GM10266 (cell line): ENCODE results near the gene NAGA.
"Not testable (repeated sequence)": the region's sequence is repeated elsewhere in the genome, so short reads cannot be mapped to it uniquely, and the experiment has no call there.

Source experiments
- DNase-seq: peaks from one replicate; pipeline ENCODE4 v3.0.0; 2012; ENCODE audit errors: extremely low spot score
- CTCF ChIP-seq: IDR thresholded peaks from 2 replicates; pipeline ENCODE4 v1.5.1; 2012; ENCODE audit warnings: mild to moderate bottlenecking, low read depth; ENCODE audit not compliant: control insufficient read depth, insufficient read depth; ENCODE audit errors: missing control alignments

The NAGA gene

GRCh38 chr22:42070517-42071422 lies at the start of gene NAGA:
Gene NAGA (minus strand): TSS chr22:42070812. CDS start chr22:42070297, 515 bp downstream.
- no peak for TF ChIP-seq CTCF

GRCh38 chr22:42116848-42117424 lies 46.3 kb upstream of the NAGA start:
- TF ChIP-seq CTCF = no peak
- no peak for DNase-seq

More at GRCh38 chr22:42070517-42071422, at the start of gene NAGA:
- DNase-seq = peak; percentile 97

DNA sequence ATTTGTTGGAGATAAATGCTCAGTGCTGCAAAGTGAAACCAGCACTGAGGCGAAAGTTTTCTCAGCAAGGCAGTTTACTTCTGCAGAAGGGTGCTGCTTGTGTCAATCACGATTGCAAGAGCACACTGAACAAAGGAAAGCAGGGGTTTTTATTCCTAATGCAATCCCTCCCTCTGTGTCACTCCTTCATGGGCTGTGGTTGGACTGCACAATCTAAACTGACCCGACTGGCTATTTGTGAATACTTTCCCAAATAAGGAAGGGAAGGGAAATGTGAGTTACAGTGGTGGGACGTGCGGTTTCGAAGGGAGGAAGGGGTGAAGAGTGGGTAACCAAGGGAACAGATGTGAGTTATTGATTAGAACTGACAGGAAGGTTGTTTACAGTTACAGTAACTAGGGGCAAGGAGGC lies 44.8 kb upstream of the NAGA start:
- not testable (repeated sequence) for DNase-seq

- DNase-seq = no peak
- TF ChIP-seq CTCF = no peak
Observed at GRCh38 chr22:42114721-42115120, 44.1 kb upstream of the NAGA start.

- TF ChIP-seq CTCF = peak; percentile 9
- DNase-seq = not testable (repeated sequence)
Observed at GRCh38 chr22:42112793-42113192, 42.2 kb upstream of the NAGA start.

- DNase-seq = no peak
- no peak for TF ChIP-seq CTCF
Observed at GRCh38 chr22:42111798-42112197, 41.2 kb upstream of the NAGA start.

DNA sequence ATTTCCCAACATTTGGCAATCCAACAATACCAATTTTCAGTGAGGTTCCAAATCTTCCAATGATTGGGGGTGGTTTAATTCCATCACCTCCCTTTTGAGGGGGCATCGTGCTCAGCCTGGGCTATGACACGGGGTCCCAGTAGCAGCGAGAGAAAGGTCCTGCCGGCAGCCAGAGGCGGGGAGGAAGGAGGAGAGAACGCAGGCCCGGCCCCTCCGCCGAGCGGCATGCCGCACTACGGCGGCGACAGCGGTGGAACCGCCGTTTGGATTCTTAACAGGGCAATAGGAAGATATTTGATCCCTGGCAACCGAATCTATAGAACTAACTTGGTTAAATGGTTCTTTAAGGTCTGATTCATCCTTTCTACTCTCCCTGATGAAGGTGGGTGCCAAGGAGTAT lies 38.2 kb upstream of the NAGA start:
- no peak for TF ChIP-seq CTCF
- DNase-seq = no peak

DNA sequence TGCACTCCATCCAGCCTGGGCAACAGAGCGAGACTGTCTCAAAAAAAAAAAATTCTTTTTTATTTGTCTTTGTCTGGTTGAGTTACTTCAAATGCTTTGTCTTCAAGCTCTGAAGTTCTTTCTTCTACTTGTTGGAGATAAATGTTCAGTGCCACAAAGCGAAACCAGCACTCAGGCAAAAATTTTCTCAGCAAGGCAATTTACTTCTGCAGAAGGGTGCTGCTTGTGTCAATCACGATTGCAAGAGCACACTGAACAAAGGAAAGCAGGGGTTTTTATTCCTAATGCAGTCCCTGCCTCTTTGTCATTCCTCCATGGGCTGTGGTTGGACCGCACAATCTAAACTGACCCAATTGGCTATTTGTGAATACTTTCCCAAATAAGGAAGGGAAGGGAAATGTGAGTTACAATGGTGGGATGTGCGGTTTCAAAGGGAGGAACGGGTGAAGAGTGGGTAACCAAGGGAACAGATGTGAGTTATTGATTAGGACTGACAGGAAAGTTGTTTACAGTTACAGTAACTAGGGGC lies 33.8 kb upstream of the NAGA start:
- DNase-seq = not testable (repeated sequence)
